Body of pancreas (tissue), 4 donors: Measurements from ENCODE around the gene ZNF581.

Experiments
- CTCF ChIP-seq, 7 experiments: fragments of 450-650 bp in 4 of 7; fragments of 200-600 bp in 3 of 7; sonication (generic) in 3 of 7; IDR thresholded peaks; one replicate each; pipeline ENCODE4 v1.5.1; 2016 to 2019; ENCODE audit warnings: antibody characterized with exemption in 7 of 7
- POLR2A ChIP-seq, 3 donors: fragments of 450-650 bp; IDR thresholded peaks; one replicate each; pipeline ENCODE4 v1.6.1; 2016; ENCODE audit warnings: antibody characterized with exemption in 3 of 3, mild to moderate bottlenecking in 2 of 3

- TF ChIP-seq POLR2A (IDR thresholded peaks at IDR 0.05) (no peak), CTCF (IDR thresholded peaks at IDR 0.05) (no peak)
Measured at GRCh38 chr19:55656988-55657747, 13.7 kb downstream of the ZNF581 start.
